GM12873 (cell line): Measurements from ENCODE around the gene CTSE.
"Not testable (repeated sequence)": the region's sequence is repeated elsewhere in the genome, so short reads cannot be mapped to it uniquely, and the experiment has no call there.

Experiments used
- CTCF ChIP-seq: IDR thresholded peaks from 2 replicates; pipeline ENCODE4 v1.5.1; 2012; ENCODE audit warnings: low read depth, mild to moderate bottlenecking, moderate library complexity, low read length, control low read depth; ENCODE audit not compliant: insufficient read depth; ENCODE audit errors: missing control alignments

CTSE gene

DNA sequence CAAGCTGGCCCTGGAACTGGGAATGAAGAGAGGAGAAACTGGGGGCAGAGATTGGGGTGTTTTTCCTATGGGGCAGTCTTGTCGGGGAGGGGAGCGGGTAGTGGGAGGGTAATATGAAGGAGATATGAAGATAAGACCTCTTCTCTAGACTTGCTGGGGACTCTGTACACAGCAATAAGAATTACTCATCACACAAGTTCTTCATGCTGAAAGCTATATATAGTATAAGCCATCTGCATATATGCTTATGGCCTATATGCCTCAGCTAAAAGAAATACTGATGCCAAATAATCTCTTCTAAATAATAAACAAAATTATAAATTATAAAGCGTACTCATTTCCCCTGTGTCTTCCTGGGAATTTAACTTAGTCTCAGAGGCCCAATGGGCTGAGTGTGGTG lies 37.1 kb upstream of the CTSE start:
- no peak for TF ChIP-seq CTCF

GRCh38 chr1:206059355-206059915 lies 35.7 kb upstream of the CTSE start:
- no peak for TF ChIP-seq CTCF

GRCh38 chr1:206058927-206059292 lies 35.2 kb upstream of the CTSE start:
- no peak for TF ChIP-seq CTCF

DNA sequence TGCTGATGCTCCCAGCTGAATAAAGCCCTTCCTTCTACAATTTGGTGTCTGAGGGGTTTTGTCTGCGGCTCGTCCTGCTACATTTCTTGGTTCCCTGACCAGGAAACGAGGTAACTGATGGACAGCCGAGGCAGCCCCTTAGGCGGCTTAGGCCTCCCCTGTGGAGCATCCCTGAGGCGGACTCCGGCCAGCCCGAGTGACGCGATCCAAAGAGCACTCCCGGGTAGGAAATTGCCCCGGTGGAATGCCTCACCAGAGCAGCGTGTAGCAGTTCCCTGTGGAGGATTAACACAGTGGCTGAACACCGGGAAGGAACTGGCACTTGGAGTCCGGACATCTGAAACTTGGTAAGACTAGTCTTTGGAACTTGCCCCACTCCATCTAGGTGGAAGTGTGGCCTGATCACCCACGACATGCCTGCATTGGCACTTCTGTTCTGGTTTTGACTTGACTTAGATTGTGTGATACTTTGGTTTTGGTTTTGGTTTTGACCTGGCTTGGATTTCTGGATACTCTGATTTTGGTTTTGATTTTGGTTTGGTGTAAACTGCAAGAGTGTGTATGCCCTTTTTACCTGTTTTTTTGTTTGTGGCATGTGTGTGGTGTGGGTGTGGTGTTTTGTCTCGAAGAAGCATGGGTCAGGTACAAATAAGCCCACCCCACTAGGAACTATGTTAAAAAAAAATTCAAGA lies 29.4 kb upstream of the CTSE start, which contains the start of gene RHEX:
RHEX (plus strand) TSS at position 255 of the 692 bp plus-strand sequence. CDS start 44,656 bp downstream, outside the sequence.
- TF ChIP-seq CTCF, result not testable (repeated sequence)

DNA sequence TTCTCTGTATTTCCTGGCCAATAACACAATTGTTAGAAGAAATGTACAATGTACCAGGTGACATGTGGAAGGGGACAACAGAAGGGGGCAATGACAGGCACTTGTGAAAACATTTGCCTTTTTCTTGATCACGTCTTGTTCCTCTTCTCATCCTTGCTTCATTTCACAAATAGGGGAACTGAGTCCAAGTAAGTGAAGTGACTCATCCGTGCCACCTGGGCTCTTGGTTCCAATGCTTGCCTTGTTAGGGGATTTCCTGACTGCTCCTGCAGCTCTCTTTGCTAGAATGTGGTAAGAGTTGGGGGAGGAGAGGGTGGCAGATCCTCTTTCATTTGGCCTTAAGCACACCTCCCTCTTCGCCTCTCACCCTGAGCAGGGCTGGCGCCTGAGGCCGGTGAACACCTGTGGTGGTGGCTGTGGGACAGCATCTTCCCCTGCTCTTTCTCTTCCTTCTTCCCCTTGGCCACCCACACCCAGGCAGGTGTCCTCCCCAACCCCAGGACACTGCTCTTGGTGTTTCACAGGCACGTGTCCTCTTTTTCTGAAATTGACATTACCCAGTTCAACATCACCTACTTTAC lies 27.1 kb upstream of the CTSE start:
- peak; percentile 5 for TF ChIP-seq CTCF

DNA sequence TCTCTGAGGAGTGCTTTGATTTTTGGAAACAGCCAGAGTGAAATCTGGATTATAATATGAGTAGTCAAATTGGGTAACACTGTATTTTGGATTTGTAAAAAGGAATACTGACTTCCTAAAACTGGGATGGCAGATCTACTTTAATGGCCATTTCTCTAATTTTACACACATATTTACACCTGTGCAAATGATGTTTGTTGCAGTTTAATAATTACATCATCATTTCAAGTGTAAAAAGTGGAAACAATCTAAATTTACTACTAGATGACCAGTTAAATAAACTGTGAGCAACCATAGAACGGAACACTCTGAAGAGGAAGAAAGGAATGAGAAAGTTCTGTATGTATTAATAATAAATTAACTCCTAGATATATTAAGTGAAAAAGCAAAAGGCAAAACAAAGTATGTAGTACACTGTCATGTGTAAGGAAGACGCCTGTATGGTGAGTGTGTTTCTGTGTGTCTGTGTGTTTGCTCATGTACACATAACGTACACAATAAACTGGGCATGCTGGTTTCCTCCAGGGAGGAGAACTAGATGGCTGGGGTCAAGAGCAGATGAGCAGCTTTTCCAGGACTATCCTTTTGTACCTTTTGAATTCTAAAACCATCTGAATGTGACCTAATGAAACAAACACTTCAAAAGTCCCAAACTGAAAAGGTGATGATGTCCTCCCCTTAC lies 26.4 kb upstream of the CTSE start:
- TF ChIP-seq CTCF, result no peak

GRCh38 chr1:206049293-206049692 lies 25.6 kb upstream of the CTSE start:
- no peak for TF ChIP-seq CTCF
